Osteoblast (primary cell): ENCODE data around the gene ACACB. TPM values are rescaled to one million over a fixed set of nuclear protein-coding genes. Genes with fewer than 3 reads are reported as not detected.
A peak's percentile ranks its signal among the peaks of the same experiment; 100 is the strongest.

Source experiments
- DNase-seq: peaks from one replicate; pipeline ENCODE4 v3.0.0; 2011; ENCODE audit warnings: low spot score, mixed read lengths; ENCODE audit not compliant: insufficient read length; ENCODE audit errors: missing footprints
- H2AFZ ChIP-seq: 2 replicates; pipeline ENCODE4 v1.6.0; 2011; ENCODE audit warnings: mild to moderate bottlenecking, low read length
- H3K27ac ChIP-seq: 2 replicates; pipeline ENCODE4 v1.5.1; 2011; ENCODE audit warnings: mild to moderate bottlenecking, low read depth, low read length, moderate library complexity
- H3K27me3 ChIP-seq: 2 replicates; pipeline ENCODE4 v1.6.0; 2012; ENCODE audit warnings: mild to moderate bottlenecking, control low read depth, inconsistent platforms, low read length, moderate library complexity; ENCODE audit not compliant: insufficient read depth
- H3K36me3 ChIP-seq: 2 replicates; pipeline ENCODE4 v1.5.1; 2011; ENCODE audit warnings: mild to moderate bottlenecking, low read length, control low read depth, moderate library complexity; ENCODE audit not compliant: insufficient read depth
- H3K4me1 ChIP-seq: 2 replicates; pipeline ENCODE4 v1.5.1; 2011; ENCODE audit warnings: mild to moderate bottlenecking, low read length, control low read depth, moderate library complexity; ENCODE audit not compliant: insufficient read depth
- H3K4me2 ChIP-seq: 2 replicates; pipeline ENCODE4 v1.6.0; 2011; ENCODE audit warnings: mild to moderate bottlenecking, low read length; ENCODE audit not compliant: insufficient read depth
- H3K4me3 ChIP-seq: fragments of 200-600 bp; sonication (generic); 3 replicates; pipeline ENCODE4 v1.5.1; 2012; ENCODE audit warnings: mild to moderate bottlenecking, low read length, inconsistent platforms; ENCODE audit not compliant: insufficient read depth
- H3K79me2 ChIP-seq: 2 replicates; pipeline ENCODE4 v1.6.0; 2012; ENCODE audit warnings: mild to moderate bottlenecking, low read length, control low read depth, inconsistent platforms; ENCODE audit not compliant: insufficient read depth
- H3K9me3 ChIP-seq: 2 replicates; pipeline ENCODE4 v1.5.1; 2011; ENCODE audit warnings: low read depth, low read length, control low read depth
- H4K20me1 ChIP-seq: 2 replicates; pipeline ENCODE4 v1.6.0; 2012; ENCODE audit warnings: mild to moderate bottlenecking, low read length, control low read depth; ENCODE audit not compliant: insufficient read depth
- CTCF ChIP-seq: IDR thresholded peaks from 2 replicates; pipeline ENCODE4 v1.5.1; 2011; ENCODE audit warnings: mild to moderate bottlenecking, low read depth, low read length, moderate library complexity; ENCODE audit errors: extremely low read depth
- total RNA-seq: library from RNA; depleted of rRNA; stranded (reverse); fragments of >200 nt; gene quantifications from 2 replicates; pipeline ENCODE4 v1.2.3, GENCODE V29; 2012

ACACB gene
- total RNA-seq, 1 donor, result 13.8 TPM

GRCh38 chr12:109275173-109275572, 158.8 kb downstream of the ACACB start:
- Histone ChIP-seq H3K36me3 (no peaks in the 10 kb centered on the region), H3K9me3 (no peaks in the 10 kb centered on the region), H3K27ac (no peak overlapping the region), H3K4me2 (no peak overlapping the region), H3K79me2 (no peaks in the 10 kb centered on the region), H3K27me3 (no peaks in the 10 kb centered on the region), H3K4me1 (no peaks in the 10 kb centered on the region), H2AFZ (no peak overlapping the region), H3K4me3 (no peak overlapping the region), H4K20me1 (no peaks in the 10 kb centered on the region)
- DNase-seq, result no peak
- TF ChIP-seq CTCF, result no peak

- Histone ChIP-seq H3K4me3 (no peak overlapping the region), H3K36me3 (no peaks in the 10 kb centered on the region), H3K4me2 (no peak overlapping the region), H4K20me1 (no peaks in the 10 kb centered on the region), H3K79me2 (no peaks in the 10 kb centered on the region), H3K27me3 (no peaks in the 10 kb centered on the region), H3K9me3 (no peaks in the 10 kb centered on the region), H3K27ac (no peak overlapping the region), H2AFZ (no peak overlapping the region), H3K4me1 (no peaks in the 10 kb centered on the region)
- TF ChIP-seq CTCF, result no peak
- DNase-seq, result peak; percentile 1
These were observed 159.8 kb downstream of the ACACB start for GRCh38 chr12:109276160-109276559.

GRCh38 chr12:109277255-109277898, 161.0 kb downstream of the ACACB start:
- no peaks in the 10 kb centered on the region for H3K79me2 ChIP-seq
- no peaks in the 10 kb centered on the region for H4K20me1 ChIP-seq
- no peak overlapping the region for H2AFZ ChIP-seq
- H3K27ac ChIP-seq, result no peak overlapping the region
- H3K27me3 ChIP-seq, result no peaks in the 10 kb centered on the region
- no peaks in the 10 kb centered on the region for H3K36me3 ChIP-seq
- TF ChIP-seq CTCF, result no peak
- no peak overlapping the region for H3K4me2 ChIP-seq
- H3K4me3 ChIP-seq, result no peak overlapping the region
- no peaks in the 10 kb centered on the region for H3K4me1 ChIP-seq
- peak; percentile 59 for DNase-seq
- no peaks in the 10 kb centered on the region for H3K9me3 ChIP-seq

- Histone ChIP-seq H3K27ac (no peak overlapping the region), H3K4me3 (no peak overlapping the region), H3K4me1 (no peaks in the 10 kb centered on the region), H3K4me2 (no peak overlapping the region), H3K79me2 (no peaks in the 10 kb centered on the region), H3K27me3 (no peaks in the 10 kb centered on the region), H2AFZ (no peak overlapping the region), H3K9me3 (no peaks in the 10 kb centered on the region), H4K20me1 (no peaks in the 10 kb centered on the region), H3K36me3 (no peaks in the 10 kb centered on the region)
- DNase-seq, result peak; percentile 73
- TF ChIP-seq CTCF, result no peak
These were observed 161.7 kb downstream of the ACACB start for GRCh38 chr12:109277899-109278762.
